SKM-1 (cell line): ENCODE data around the gene ANKRD1.

ENCODE experiments used
- DNase-seq: peaks from one replicate; lab custom pipeline; 2025; ENCODE audit not compliant: unreplicated experiment; lab: John Stamatoyannopoulos, UW

Gene ANKRD1

DNA sequence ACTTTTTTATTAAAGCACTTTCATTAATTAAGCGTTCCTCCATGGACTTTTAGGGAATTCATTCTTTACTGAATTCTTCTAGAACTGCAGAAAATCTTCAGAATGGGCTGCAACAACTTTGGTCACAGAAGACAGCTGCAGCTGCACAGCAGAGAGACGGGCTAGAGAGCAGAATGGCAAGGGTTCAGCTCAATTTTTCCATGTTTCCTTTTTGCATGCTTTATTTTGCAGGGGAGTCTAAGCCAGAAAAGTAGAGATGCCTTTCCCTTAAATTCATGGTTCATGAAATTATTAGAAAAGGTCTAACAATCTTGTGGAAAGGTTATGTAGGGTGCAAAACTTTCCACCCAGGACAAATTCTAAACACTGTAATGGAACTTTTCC, 15.4 kb upstream of the ANKRD1 start:
- no peak for DNase-seq

DNA sequence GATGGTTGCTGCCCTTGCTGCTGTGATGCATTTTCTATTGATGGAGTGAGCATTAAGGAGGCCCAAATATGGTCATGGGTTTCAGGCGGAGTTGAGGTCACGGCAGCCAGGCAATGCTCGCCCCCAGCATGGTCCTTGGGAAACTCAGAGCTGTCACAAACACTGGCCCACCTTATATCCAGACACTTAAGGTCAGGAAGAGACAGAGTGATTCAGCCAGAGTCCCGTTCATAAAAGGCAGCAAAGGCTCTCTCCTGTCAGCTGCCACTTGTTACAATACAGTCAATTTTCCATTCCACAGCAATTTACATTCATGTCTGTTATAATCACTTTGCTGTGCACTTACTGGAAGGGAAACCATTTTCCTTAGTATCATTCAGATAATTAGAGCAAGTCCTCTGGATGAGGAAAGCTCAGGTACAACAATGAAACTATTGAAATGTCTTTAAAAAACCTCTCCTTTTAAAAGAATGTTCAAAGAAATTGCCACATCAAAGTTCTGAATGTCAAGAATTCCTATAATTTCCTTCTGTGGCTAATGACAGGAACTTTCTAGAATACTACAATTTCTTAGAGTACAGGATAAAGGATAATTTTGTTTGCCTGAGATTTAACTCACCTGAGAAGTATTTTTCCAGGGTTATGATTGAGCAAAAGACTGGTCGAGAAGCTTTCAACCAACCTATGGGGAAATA, 14.8 kb upstream of the ANKRD1 start:
- no peak for DNase-seq

DNA sequence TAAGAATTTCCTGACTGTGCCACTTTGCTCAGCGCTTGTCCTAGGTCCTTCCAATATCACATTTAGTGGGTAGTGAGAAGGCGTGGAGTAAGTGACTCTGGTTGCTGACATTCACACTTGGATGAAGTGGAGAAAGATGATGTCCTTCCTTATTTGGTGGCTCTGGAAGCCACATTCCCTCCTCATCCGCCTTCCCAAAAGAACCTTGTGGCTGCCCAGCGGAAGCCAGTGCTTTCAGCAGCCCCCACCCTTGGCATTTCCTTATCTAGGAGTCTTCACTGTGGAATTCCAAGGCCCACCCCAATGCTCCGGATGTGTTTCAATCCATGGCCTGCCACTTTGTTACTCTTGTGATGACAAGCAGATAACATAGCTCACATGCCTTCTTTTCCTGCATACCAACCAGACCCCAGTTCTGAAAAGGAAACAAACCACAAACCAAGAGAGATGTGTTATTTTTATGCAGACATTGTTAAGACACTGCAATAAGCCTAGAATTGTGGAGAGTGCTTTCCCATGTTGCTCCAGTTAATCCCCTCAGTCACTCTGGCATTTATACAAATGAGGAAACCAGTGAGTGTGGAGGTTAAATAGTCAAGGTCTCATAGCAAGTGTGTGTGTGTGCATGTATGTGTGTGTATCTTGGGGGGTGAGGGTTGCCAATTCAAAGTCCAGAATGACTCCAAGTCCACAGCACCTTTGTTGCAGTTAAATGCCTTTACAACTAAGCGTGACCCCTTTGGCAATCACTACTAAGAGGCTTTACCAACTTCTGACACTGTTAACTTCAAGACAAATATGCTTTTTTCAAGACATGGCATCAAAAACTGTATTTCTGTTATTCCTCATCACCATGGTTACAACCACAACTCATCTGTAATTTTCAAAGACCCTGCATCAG, 10.3 kb upstream of the ANKRD1 start:
- DNase-seq = no peak

DNA sequence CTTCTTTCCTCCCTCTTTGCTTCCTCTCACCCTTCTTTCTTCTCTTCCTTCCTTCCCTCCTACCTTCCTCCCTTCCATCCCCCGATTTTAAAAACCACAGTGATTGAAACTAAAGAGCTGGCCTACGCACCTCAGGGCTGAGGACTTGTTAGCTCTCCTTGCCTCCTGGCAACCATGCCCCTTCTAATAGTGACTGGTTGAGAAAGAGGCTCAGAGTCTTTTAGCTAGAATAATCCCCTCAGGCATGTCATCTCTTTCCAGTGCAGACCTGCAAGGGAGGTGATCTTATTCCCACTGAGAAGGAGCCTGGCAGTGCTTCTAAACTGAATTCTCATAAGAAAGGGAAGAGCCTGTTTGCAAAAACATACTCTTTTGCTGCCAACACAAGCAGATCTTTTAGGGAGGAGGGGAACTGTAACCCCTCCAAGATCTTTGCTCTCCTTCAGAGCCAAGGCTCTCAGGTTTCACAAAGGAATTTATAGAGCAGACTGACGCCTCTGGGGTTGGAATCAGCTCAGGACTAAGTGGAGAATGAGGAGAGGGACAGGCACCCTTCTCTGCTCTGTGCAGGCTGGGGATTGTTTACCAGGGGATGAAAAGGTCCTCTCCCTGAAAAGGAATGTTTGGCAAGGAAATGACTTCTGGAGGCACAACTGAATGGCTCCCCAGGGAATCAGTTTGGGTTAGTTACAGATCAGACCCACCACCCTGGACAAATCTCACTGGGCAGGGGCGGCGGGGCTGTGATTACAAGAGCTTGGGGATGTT, 9.4 kb upstream of the ANKRD1 start:
- DNase-seq = no peak

DNA sequence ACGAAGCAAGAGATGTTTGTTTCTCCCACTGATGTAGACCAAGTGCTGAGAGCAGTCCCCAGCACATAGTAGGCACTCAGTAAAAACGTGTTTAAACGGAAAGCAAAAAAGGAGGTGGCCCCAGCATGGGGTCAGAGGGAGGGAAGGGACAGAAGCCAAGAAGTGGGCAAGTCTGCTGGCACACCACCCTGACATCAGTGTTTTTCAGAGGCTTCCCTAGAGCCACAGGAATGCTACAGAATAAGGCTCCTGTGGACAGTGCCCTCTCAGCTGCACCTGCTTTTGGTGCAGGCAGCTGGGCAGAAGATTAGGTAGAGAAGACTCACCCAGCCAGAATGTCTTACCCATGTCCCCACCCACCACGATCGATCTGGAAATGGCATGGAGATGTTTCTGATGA, 8.3 kb upstream of the ANKRD1 start:
- no peak for DNase-seq

DNA sequence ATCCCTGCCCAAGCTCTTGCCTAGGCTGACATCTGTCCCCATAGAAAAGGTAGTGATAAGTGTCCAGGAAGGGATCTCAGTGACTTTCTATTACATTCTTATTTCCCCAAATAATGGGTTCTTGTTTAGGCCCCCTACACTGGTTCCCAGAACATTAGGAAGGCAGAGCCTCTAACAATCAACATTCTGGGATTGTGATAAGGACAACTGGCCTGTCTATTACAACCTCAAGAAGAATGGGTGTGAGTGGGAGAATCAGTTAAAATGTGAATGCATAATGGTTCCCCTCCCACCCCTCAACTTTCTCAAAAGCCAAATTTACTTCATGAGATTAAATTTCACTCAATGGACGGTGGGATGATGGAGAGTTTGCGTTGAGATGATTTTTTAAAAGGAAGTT, 6.4 kb upstream of the ANKRD1 start:
- no peak for DNase-seq

DNA sequence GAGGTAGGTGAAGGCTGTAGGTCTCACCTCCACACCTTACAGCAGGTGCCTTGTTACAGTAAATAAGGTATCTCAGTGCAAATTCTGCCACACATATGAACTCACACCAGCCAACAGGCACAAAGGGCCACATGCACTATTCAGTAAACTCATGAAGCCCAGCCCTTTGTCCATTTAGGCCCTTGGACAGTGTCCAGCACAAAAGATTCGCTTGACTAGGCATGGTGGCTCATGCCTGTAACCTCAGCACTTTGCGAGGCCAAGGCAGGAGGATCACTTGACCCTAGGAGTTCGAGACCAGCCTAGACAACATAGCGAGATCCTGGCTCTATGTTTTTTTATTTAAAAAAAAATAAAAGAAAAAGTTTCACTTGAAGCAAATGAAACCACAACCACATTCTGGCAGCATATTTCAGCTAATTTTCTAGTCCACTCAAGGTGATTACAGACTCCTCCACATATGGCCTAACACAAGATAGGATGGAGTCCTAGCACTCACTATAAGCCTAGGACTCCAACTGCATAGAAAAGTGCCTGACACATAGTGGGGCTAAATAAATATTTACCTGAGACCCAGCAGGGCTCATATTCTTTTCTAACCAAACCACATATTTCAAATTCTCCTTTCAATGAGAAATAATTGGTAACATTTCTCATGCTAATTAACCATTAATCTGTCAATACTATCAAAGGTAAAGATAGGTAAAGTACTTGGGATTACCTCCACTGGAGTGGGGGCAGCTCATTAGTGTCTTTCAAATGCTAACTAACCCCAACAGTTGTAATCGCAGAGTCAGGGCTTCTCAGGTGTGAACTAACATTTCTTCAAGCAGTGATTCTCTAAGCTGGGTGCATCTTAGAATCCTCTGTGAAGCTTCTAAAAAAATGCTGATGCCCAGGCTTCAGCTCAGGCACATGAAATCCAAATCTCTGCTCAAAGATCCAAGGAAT, 4.5 kb upstream of the ANKRD1 start:
- DNase-seq = no peak

DNA sequence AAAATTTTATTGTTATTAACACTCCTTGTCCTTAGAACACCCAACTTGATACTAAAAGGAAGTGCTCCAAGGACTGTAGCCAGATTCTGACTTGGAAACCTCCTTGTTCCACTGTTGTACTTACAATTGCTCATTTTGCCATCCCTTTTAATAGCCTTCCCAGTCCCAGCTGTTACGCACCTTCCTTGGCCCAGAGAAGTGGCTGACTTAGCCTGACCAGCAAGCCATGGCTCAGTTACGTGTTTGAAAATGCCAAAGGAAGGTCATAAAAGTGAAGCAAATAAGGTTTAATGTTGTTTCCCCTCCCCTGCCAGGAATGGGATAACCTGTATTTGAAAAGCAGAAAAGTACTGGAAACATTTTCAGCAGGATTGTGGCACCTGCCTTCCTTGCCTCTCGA, 3.7 kb upstream of the ANKRD1 start:
- no peak for DNase-seq

DNA sequence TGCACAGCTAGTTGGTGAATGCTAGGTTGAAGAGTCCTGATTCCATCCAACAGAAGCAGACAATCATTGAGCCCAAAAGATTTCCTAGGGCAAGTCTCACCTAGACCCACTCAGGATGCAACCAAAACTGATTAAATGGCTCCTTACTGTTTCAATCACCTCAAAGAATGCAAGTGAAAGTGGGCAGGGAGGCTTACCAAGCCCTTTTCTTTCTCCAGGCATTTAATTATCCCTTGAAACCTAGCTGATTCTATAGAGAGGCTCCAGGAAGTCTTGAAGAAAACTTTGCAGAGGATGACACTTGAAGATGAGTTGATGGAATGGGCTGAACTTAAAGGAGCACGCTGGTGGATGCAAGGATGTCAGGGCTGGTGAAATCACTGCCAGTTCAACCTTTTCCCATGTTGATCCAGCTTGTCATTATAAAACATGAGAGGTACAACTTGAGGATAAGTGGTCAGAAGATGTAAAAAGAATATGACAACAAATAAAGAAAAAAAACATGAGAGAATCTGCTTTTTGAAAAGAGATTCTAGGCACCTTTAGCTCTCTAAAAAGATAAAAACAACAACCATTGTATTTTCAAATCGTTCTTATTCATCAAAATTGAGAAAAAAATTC, 2.3 kb upstream of the ANKRD1 start:
- no peak for DNase-seq

DNA sequence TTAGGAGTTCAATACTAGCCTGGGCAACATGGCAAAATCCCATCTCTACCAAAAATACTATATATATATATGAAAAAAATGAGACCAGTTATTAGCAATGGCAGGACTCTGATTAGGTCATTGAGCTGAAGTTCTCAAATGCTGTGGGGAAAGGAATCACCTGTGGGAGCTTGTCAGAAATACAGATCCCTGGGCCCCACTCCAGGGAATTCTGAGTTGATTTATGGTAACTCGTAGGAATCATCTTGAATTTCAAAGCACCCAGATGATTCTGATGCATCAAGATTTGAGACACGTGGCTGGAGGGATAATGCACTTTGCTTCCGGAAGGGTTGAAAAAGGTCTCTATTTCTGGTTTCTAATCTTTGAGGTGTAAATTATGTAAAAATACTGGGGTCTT, 1.0 kb upstream of the ANKRD1 start:
- no peak for DNase-seq

DNA sequence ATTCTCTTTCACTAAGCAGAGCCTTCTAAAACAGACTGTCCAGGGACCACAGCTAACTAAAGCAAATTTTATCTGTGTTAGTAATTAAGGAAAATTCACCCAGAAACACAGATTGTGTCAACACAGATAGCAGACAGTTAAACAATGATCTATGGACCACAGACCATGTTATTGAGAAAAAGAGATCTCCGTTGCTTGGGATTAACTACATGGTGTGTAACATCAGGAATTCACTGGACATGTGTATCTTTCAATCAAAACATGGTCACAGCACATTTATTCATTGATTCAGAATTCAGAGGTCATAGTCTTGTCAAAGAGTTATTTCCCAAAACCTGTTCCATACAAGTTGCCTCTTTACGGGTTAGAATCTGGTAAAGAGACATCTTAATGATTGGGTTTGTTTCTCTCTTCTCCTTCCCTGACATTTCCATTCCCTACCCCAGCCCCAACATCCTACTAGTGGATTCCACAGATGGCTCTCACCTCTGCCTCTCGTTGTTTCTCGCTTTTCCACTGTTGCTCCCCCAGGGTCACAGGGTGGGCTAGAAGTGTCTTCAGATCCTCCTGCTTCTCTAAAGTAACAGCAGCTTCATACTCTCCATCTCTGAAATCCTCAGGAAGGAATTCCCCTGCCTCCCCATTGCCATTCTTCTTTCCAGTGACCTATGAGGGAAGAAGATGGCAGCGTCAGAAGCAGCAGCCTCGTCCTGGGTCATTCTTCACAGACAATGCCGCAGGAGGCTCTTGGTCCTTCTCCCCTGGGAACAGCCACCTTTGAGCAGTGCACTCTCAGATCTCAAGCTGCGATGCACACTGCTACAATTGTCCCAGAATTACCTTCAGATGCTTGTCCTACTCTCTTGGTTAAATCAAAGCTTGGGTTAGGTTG, 958 bp downstream of the ANKRD1 start:
- DNase-seq = no peak

DNA sequence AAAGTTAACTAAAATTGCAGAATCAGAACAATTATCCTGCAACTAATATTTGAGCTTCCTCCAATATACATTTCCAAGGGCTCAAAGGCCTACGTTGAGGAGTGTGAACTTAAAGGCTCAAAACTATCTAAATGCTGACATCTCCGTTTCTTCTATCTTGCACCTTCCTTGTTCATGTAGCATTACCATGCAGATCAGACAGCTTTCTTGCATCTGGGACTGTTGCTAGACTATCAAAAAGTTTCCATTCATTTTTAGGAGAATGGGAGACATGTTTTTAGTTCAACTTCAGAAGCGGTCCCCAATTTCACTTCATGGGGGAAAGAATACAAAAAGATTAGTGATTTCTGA, 2.9 kb downstream of the ANKRD1 start:
- no peak for DNase-seq

DNA sequence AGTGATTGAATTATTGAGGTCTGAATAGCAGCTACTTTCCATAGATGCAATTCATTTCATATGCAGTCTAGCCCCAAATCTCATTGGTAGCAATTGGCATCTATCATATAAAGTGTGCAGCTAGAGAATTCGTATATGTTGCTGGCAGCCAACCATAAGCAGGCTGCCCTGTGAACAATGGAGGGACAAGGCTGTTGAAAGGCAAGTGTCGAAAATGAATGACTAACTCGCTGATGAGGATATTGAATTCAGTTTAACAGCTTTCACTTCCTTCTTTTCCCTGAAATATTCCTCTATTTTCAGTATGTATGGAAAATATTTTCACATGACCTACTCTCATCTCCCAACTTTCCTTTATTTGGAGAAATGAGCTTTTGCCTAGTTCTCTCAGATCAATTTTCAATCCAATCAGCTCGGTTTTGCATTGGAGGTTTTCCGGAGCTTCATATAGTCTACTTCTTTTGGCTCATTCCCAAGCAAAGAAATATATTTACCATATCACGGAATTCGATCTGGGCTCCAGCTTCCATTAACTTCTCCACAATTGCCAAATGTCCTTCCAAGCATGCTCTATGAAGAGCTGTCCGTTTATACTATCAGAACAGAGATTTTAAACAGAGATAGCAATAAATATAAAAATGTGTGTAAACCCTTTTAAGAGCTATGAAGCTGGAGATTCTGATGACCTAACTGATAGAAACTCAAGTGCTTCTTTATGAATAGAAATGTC, 3.5 kb downstream of the ANKRD1 start:
- DNase-seq = no peak

DNA sequence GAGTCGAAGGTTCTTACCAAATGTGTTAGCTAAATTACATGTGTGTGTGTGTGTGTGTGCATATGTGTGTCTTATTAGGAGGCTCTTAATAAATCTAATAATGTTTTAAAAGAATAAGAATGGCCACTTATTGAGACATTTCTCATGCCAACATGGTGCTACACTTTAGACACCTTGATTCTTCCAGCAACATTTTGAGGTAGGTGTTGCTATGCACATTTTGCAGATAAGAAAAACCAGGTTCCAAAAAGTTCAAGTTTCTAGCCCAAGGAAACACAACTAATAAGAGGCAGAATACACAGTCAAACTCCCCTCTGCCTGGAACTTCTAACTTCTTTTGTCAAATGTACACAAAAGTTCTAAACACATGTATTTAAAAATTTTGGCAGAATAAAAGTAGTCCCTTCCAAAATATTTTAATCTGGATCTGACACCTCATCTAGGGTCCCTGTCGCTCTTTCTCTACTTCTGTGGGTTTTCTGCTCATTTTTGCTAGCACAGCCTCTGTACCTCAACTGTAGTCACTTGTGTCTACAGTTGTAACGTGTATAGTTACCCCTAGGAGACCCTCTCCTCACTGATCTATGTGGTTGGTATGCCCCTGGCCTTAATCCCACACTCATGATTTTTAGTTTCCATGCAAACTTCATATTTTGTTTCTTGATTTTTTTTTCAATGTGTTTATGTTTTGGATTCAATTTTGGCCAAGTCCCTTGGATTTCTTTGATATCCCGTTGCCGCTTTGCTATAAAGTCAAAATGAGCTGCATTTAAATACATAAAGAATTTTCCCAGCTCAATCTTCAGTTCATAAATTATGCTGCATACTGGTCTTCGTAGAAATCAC, 4.3 kb downstream of the ANKRD1 start:
- no peak for DNase-seq

DNA sequence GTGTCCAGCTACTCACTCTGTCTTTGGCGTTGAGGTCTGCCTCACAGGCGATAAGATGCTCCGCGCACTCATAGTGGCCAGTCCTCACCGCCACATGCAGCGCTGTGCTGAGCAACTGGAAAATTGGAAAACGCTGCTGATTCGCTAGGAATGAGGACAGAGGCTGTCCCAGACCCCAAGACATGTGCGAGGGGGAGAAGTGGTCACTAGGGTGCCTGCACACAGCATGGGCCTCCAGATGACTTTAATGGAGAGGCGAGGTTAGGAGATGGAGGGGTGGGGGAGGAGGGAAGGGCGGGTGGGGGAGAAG, 5.2 kb downstream of the ANKRD1 start:
- DNase-seq = no peak

DNA sequence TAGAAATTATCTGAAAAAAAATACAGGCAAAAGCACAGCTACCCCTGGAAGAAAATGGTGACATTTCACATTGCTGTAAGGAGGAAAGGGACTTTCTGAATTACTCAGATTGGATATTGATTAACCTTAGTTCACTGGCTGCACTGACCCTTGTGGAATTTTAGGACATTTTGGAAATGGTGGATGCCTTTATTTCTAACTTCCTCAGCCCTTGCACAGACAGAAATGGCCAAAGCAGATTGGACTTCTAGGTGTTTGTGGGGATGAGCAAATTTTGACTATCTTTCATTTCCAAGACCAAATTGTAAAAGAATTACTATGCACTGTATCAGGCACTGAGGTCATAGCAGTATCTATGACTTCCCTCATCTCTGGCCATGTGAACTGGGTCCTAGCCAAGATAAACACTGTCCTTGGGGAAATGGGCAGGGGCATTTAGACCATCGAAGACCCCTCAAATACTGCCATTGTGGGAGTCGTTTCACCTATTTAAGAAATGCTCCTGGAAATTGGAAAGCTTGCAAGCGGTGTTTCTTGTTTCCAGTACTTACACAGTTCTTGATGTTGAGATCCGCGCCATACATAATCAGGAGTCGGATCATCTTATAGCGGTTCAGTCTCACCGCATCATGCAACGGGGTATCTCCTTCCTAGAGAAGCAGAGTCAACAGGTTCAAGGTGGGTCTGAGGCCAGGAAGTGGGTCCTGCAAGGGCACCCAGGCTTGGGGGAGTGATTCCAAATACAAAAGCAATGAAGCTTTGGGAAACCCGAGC, 5.7 kb downstream of the ANKRD1 start:
- no peak for DNase-seq

DNA sequence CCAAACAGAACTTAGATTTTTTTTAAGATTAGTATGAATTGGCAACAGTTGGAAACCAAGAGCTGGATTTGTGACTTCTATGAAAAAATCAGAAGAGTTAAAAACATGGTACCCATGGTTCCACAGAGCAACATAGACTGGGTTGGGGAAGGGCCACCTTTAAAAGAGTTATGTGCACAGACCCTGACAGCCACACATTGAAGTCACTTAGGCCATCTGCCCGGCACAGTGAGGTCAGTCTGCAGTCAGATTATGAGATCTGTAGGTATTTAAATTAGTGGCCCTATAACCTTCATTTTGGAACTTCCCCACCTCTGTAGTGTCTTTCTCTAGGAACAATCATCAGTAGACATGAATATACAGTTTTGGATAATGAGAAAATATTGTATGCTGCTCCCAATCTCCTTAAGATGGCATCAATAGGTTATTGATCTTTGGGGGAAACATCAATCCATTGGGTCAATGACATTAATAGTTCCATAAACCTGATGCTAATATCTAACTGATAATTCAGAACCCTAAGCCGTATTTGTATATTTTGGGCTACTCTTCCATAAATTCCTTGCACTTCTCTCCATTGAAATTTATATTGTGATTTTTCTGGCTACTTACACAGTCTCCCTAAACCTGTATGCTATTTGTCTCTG, 7.0 kb downstream of the ANKRD1 start:
- no peak for DNase-seq
